GM18867 (cell line): ENCODE data around the gene SPOCK2.
"Not testable (repeated sequence)": the region's sequence is repeated elsewhere in the genome, so short reads cannot be mapped to it uniquely, and the experiment has no call there.

ENCODE experiments used
- ATAC-seq: cut with Tn5 transposase; IDR thresholded peaks from one replicate; pipeline ENCODE4 v1.9.1; 2021; ENCODE audit warnings: mild to moderate bottlenecking, moderate library complexity; ENCODE audit not compliant: unreplicated experiment

The SPOCK2 gene, protein sequence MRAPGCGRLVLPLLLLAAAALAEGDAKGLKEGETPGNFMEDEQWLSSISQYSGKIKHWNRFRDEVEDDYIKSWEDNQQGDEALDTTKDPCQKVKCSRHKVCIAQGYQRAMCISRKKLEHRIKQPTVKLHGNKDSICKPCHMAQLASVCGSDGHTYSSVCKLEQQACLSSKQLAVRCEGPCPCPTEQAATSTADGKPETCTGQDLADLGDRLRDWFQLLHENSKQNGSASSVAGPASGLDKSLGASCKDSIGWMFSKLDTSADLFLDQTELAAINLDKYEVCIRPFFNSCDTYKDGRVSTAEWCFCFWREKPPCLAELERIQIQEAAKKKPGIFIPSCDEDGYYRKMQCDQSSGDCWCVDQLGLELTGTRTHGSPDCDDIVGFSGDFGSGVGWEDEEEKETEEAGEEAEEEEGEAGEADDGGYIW

DNA sequence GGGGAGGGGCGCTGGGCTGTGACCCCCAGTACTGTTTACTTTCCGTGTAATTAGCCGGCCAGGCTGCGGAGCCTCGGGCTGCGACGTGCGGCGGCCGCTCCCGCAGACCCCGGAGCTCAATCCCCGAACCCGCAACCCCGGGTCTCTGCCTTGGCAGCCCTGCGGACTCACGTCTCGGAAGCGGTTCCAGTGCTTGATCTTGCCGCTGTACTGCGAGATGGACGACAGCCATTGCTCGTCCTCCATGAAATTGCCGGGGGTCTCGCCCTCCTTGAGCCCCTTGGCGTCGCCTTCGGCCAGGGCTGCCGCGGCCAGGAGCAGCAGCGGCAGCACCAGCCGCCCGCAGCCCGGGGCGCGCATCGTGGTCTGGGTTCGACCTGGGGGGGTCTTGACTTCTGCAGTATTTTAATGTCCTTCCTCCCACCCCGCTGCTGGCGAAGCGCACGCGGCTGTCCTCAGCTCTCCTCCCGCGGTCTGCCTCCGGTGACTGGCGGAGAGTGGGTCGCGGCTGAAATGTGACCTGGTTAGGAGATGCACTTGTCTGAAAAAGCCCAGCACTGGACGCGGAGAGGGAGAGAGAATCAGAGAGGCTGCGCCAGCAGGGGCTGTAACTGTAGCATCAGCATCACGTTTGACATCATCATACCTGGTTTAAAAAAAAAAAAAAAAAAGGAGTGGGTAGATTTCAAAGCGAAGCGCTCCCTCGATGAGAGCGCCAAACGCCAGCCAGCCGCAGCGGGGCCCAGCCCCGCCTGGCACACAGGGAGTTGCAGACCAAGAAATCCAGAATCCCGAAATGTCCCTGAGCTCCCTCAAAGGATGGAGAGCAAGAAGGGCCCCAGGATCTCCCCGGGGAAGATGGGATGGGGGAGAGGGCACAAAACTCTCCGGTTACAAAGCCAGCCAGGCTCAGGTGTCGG, at the start of gene SPOCK2:
SPOCK2 (minus strand) TSS at position 583 of the 920 bp plus-strand sequence; CDS start at position 360, 223 bp downstream.
- ATAC-seq, result no peak

DNA sequence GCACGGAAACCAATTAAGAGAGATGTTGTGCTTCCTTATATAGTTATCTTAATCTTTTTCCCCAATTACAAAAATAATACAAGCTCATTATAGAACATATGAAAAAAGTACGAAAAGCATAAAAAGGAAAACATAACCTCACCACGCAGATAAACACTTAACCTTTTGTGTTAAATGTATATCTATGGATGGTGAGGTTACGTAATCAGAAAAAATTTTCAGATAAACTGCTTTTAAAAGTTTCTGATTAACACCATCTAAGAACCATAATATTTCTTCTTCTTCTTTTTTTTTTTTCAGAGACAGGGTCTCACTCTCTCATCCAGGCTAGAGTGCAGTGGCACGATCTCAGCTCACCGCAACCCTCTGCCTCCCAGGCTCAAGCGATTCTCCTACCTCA, 49.2 kb upstream of the SPOCK2 start:
- ATAC-seq, result no peak

DNA sequence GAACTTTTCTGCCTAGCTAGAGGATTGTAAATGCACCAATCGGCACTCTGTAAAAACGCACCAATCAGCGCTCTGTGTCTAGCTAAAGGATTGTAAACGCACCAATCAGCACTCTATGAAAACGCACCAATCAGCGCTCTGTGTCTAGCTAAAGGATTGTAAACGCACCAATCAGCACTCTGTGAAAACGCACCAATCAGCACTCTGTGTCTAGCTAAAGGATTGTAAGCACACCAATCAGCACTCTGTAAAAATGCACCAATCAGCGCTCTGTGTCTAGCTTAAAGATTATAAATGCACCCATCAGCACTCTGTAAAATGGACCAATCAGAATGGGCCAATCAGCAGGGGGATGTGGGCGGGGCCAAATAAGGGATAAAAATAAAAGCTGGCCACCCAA, 47.9 kb upstream of the SPOCK2 start:
- ATAC-seq, result not testable (repeated sequence)

DNA sequence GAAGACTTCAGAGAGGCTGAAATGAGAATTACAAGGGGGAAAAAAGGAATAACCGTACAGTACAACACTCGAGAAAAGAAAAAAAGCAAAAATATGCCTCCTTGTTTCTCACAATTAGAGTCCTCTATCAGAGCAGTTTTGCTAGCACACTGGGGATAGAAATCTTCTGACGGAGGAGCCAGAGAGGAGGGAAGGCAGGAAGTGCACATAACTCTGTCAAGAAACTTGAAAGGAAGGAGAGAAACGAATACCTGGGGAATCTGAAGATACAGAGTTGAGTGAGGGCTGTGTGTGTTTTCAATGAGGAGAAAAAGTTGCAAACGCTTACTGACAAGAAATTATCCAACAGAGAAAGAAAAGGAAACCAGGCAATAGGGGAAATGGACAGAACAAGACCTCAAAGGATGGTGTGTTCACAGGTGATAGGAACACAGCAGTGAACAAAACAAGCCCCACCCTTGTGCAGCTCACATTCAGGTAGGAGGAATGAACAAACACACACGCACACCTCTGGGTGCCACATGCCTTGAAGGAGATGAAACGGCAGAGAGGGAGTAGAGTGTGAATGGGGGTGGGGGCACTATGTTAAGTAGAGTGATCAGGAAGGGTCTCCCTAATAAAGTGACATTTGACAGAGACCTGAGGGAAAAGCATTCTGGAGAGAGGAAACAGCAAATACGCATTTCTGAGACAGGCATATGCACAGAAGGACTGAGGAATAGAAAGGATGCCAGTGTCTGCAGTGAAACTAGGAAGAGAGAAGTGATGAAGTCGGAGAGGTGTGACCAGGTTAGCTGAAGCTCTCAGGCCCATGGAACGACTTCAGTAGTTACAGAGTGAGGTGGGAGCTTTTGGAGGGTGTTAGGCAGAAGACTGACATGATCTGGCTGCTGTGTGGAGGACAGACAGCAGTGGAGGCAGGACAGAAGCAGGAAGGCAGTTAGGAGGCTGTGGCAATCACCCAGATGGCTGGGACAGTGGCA, 46.7 kb upstream of the SPOCK2 start:
- ATAC-seq, result no peak

DNA sequence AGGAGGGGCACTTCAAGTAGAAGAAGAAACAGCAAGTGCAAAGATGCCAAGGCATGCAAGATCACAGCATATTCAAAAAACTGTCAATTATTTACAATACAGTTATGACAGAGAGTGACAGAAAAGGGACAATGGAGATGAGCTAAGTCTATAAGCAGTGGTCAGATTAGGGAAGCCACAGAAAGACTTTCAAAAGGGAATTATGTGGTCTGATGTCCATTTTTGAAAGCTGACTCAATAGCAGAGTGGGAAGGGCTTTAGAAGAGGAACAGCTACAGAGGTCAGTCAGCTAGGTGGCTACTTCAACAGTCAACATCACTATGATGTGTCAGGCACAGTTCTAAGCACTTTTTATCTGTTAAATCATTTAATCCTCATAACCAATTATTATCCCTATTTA, 45.2 kb upstream of the SPOCK2 start:
- peak; percentile 73 for ATAC-seq

DNA sequence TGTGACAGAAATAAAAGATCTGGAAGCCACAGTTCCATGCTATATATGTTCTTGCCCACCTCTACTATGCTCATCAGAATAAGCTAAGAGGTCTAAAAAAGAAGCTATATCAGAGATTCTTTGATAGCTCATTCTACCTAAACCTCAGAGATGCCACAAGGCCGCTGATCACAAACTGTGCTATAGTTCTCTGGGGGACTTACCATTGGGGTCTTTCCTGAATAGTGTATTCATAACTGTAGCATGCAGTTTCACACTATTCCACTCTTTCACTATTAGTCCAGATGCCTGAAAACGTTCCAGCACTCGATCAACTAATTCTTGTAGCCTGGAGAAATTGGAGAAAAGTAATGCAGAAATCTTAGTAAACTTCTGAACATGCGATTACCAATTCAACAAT, 44.5 kb upstream of the SPOCK2 start:
- ATAC-seq, result no peak

DNA sequence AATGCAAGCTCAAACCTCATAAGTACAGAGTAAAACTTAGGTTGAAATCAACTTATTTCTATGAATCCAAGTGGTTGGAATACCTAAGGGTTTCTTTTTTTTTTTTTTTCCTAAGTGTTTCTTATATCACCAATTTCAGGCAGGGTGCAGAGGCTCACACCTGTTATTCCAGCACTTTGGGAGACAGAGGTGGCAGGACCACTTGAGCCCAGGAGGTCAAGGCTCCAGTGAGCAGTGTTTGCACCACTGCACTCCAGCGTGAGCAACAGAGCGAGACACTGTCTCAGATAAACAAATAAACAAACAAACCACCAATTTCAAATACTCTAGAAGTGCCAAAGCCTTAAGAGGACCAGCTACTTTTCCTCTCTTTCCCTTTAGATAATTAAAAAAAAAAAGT, 39.2 kb upstream of the SPOCK2 start:
- ATAC-seq, result no peak

DNA sequence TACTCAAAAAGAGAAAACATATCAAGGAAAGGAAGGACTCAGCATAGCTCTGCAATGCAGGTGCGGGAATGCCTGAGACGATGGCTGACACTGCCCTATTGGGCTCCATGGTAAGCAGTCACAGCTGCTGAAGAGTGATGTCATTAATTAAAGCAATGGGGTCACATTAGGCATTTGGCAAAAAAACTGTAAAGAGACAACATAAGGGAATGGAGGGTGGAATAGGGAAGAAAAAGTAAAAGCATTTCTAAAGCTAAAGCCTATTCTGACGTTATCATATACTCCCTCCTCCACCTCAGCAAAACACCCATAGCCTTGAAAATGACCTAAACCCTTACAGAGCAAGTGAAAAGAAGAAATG, 38.5 kb upstream of the SPOCK2 start:
- ATAC-seq, result no peak

DNA sequence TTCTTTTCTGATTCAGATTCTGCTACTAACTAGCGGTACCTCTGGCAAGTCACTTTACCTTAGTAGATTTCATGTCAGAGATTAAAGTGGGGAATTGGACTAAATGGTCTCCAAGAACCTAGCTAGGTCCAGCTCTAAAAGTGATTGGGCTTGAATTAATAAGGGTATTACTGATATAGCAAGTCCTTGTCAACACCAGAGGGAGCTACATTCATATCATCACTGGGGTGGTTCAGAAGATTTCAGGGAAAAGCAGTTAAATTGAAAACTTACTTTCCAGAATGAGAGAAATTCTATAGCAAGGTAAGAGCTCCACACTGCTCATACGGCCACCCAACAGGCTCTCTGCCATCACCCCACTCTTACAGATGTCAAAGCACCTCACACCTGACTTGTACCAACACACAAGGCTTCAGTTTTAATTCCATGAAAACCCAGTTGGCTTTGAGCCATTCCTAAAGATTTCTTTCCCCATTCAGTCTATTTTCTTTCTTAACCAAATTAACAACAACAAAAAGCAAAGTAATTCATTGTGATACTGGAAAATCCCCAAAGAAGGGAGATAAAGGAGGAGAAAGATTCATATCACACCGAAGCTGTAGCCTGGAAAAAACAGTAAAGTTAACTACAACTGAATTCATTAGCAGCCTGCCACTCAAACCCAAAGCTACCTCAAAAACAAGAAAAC, 38.0 kb upstream of the SPOCK2 start:
- ATAC-seq, result no peak

DNA sequence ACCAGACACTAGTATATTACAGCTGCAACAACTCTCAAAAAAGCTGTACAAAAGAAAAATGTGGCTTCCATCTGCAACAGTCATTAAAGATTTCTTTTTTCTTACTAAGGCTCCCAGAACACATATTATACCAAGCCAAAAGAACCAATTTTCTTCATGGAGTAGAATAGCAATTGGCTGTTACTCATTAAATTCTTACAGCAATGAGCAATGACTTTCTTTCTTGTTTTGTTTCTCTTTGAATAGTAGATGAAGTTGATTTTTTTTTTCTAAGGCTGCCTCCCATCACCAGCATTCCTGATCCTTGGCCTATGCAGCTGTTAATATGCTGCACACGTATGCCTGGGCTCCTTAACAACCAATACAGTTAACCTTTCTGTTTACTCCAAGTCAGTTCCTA, 36.6 kb upstream of the SPOCK2 start:
- no peak for ATAC-seq

DNA sequence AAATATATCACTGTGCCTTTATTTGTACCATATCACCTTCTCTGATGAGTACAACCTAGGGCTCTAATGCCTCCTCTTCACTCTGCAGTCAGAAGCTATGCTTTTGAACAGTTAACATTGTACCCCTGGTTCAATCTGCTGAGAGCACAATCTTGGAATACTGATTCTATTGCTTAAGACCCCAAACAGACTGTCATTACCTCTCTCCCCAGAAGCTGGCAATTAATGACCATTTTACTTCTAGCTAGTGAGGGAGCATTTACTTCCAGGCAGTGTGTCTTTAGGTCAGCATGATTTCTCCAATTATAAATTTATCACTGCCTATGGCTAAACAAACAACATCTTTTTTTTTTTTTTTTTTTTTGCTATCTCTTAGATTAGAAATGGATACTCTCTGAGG, 36.0 kb upstream of the SPOCK2 start:
- no peak for ATAC-seq

DNA sequence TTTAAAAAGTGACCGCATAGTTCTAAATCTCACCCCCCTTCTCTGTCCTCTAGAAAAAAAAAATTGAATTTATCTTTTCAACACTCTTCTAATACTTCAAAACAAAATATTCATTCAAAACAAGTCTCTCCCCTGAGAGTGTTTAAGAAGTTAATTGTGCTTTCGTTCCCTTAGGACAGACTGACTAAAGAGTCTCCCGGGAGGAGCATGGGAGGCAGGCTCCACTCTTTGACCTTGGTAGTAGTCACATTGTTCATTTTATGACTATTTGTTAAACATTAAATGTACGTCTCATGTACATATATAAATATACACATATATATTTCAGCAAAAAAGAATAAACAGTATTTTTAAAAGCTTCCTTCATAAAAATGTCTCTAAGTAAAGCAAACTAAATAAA, 35.3 kb upstream of the SPOCK2 start:
- ATAC-seq, result no peak

DNA sequence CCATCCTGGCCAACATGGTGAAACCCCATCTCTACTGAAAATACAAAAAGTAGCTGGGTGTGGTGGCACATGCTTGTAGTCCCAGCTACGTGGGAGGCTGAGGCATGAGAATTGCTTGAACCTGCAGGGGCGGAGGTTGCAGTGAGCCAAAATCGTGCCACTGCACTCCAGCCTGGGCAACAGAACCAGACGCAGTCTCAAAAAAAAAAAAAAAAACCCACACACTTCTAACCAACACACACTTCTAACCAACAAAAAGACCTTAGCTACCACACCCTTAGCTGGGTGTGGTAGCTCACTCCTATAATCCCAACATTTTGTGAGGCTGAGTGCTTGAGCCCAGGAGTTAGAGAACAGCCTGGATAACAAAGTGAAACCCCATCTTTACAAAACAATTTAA, 33.9 kb upstream of the SPOCK2 start:
- ATAC-seq, result no peak

DNA sequence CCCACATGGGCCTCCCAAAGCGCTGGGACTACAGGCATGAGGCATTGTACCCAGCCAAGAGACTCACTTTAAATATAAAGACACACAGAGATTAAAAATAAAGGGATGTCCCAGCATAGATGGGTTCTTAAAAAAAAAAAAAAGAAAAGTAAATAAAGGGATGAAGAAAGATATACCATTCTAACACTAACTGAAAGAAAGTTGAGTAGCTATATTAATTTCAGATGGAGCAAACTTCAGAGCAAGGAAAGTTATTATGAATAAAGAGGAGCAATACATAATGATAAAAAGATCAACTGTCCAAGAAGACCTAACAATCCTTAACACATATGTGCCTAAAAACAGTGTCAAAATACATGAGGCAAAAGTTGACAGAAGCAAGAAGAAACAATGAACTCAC, 33.0 kb upstream of the SPOCK2 start:
- ATAC-seq, result no peak

DNA sequence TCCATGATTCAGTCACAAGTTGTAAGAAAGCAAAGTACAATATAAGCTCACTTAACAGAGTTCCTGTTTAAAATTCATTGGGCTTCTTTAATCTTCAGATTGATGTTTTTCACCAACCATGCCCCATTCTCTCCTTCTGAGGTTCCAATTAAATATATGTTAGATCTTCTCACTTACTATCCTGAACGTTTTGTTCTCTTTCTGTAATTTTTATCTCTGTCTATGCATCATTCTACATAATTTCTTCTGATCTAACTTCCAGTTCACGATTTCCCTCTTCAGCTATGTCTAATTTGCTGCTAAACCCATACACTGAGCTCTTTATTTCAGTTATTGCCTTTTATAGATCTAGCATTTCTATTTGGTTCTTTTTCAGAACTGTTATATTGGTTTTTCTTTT, 28.0 kb upstream of the SPOCK2 start:
- no peak for ATAC-seq

DNA sequence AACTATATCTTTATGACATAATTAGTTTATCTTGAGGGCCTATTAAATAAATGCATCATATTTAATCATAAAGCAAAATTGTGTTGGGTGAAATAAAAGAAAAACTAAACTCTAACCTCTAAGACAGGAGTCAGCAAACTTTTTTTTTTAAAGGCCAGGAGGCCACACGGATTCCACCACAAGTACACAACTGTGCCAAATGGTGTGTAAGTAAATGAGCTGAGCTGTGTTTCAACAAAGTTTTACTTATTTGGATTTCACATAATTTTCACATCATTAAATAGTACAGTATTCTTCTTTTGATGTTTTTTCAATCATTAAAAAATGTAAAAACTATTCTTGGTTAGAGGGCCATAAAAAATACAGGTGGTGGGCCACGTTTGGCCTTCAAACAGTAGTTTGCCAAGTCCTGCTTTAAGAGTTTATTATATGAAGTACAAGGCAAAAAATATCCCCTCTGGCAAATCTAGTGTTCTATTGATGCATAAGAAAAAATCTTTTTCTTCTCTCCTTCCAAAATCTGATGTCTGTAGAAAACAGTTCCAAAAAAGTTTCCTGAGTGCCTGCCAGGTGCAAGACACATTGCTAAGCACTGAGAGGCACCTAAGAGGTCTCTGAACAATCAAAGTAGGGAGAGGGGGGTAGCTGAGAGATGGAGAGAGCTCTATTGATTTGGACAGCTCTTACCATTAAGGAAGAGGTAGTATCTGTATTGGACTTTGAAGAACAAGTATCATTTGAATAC, 26.5 kb upstream of the SPOCK2 start:
- ATAC-seq, result no peak

DNA sequence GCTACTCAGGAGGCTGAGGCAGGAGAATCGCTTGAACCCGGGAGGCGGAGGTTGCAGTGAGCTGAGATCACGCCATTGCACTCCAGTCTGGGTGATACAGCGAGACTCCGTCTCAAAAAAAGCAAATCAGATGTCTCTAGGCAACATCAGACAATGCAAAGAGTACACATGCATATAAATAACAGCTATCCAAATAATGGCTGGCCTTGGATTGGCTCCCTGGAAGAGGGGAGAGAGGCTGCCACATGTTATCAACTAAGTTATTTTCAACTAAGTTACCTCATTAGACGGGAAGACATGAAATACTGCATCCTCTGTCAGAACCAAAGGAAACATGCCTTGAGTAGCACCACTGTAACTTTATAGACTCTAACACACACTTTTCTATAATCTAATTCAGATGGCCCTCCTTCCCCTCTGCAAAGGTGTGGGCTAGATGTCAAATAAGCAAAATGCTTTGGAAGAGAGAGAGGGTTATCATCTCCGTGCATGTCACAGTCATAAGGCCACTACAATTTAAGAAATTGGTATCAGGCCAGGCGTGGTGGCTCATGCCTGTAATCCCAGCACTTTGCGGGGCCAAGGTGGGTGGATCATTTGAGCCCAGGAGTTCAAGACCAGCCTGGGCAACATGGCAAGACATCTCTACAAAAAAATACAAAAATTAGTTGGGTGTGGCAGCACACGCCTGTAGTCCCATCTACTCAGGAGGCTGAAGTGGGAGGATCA, 22.5 kb upstream of the SPOCK2 start:
- no peak for ATAC-seq

DNA sequence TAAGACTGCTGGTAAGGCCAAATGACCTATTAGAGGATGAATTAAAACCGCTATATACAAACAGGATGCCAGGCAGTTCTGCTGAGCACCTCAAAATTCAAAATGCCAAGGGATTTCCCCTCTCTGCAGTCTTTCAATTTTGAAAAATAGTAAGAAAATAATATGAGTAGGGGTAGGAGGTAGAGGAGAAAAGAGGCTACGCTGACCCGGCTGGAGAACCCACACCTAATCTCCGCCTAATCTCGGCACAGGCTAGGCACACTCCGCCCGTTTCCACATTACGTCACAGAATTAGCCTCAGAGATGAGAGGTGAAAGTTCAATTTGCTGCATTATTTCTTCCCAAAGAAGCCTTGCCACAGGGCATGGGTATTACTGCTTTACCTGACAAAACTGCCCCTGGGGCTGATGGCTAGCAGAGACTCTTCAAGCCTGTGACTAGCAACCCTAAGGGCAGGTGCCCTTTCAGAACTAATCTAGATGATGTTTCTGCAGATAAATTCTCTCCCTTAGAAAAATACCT, 21.3 kb upstream of the SPOCK2 start:
- no peak for ATAC-seq
